OCI-LY3 (cell line): Measurements from ENCODE around the gene MACROD1.

ENCODE experiments used
- H2AFZ ChIP-seq: fragments of 200-600, 300-600 bp; shearing (Covaris generic); 2 replicates; pipeline ENCODE4 v1.6.0; 2014; ENCODE audit warnings: antibody characterized with exemption, low read depth, low read length
- H3K27ac ChIP-seq: fragments of 200-600, 300-600 bp; sonication (generic); 2 replicates; pipeline ENCODE4 v1.5.1; 2014; ENCODE audit warnings: mild to moderate bottlenecking, low read length, moderate library complexity, mixed read lengths
- H3K27me3 ChIP-seq: fragments of 200-600, 300-600 bp; sonication (generic); 2 replicates; pipeline ENCODE4 v1.6.1; 2014; ENCODE audit warnings: low read depth, low read length, mixed read lengths
- H3K36me3 ChIP-seq: fragments of 200-600, 300-600 bp; sonication (generic); replicated peaks from 2 replicates; pipeline ENCODE3; 2014; ENCODE audit warnings: low read depth, low read length, mixed read lengths
- H3K4me1 ChIP-seq: fragments of 300-600, 200-600 bp; sonication (generic); 2 replicates; pipeline ENCODE4 v1.6.1; 2014; ENCODE audit warnings: low read length, mixed read lengths
- H3K4me2 ChIP-seq: fragments of 200-600, 300-600 bp; sonication (generic); 2 replicates; pipeline ENCODE4 v1.6.1; 2014; ENCODE audit warnings: low read length, mixed read lengths
- H3K4me3 ChIP-seq: fragments of 300-600, 200-600 bp; sonication (generic); 2 replicates; pipeline ENCODE4 v1.5.1; 2014; ENCODE audit warnings: antibody characterized with exemption, mild to moderate bottlenecking, low read length, moderate library complexity
- H3K79me2 ChIP-seq: fragments of 300-600, 200-600 bp; shearing (Covaris generic); 2 replicates; pipeline ENCODE4 v1.6.1; 2014; ENCODE audit warnings: mild to moderate bottlenecking, low read length, mixed read lengths
- H3K9ac ChIP-seq: fragments of 300-600, 200-600 bp; shearing (Covaris generic); 2 replicates; pipeline ENCODE4 v1.6.0; 2014; ENCODE audit warnings: mild to moderate bottlenecking, low read length, moderate library complexity
- H3K9me3 ChIP-seq: fragments of 200-600, 300-600 bp; shearing (Covaris generic); 2 replicates; pipeline ENCODE4 v1.6.1; 2014; ENCODE audit warnings: low read length, mixed read lengths; ENCODE audit not compliant: insufficient read depth
- H4K20me1 ChIP-seq: fragments of 200-600, 300-600 bp; sonication (generic); 2 replicates; pipeline ENCODE4 v1.6.1; 2016; ENCODE audit warnings: low read length, mixed read lengths; ENCODE audit not compliant: insufficient read depth
- EZH2phosphoT487 ChIP-seq: fragments of 200-600 bp; shearing (Covaris generic); IDR thresholded peaks from 2 replicates; pipeline ENCODE4 v1.6.1; 2018; ENCODE audit warnings: antibody characterized with exemption, mixed run types, low read depth
- TF ChIP-seq, protein P1 (sequence below): fragments of 200-600, 300-600 bp; sonication (generic); IDR thresholded peaks from 2 replicates; pipeline ENCODE4 v1.5.1; 2014; ENCODE audit warnings: antibody characterized with exemption, low read length, low read depth

Gene MACROD1

DNA sequence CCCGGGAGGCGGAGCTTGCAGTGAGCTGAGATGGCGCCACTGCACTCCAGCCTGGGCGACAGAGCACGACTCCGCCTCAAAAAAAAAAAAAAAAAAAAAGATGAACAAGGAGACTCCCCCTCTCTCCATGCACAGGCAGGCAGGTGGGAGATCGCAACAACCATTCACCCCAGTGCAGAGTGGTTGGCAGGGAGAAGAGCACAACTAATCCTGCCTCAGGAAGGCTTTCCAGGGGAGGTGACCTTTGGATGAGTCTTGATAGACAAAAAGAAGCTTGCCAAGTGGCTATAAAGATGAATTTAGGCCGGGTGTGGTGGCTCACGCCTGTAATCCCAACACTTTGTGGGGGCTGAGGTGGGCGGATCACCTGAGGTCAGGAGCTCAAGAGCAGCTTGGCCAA, 100.2 kb downstream of the MACROD1 start:
- TF ChIP-seq, protein P1, sequence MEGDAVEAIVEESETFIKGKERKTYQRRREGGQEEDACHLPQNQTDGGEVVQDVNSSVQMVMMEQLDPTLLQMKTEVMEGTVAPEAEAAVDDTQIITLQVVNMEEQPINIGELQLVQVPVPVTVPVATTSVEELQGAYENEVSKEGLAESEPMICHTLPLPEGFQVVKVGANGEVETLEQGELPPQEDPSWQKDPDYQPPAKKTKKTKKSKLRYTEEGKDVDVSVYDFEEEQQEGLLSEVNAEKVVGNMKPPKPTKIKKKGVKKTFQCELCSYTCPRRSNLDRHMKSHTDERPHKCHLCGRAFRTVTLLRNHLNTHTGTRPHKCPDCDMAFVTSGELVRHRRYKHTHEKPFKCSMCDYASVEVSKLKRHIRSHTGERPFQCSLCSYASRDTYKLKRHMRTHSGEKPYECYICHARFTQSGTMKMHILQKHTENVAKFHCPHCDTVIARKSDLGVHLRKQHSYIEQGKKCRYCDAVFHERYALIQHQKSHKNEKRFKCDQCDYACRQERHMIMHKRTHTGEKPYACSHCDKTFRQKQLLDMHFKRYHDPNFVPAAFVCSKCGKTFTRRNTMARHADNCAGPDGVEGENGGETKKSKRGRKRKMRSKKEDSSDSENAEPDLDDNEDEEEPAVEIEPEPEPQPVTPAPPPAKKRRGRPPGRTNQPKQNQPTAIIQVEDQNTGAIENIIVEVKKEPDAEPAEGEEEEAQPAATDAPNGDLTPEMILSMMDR, result no peak
- no peak for TF ChIP-seq EZH2phosphoT487
- Histone ChIP-seq H4K20me1 (0 out of 2 replicates have a peak, but pooled peaks cover 8% of the 10 kb centered on the region), H2AFZ (no peak overlapping the region), H3K4me2 (no peak overlapping the region), H3K79me2 (no peaks in the 10 kb centered on the region), H3K27me3 (peaks cover 8% of the 10 kb centered on the region; the same call in 1 of the 2 replicates), H3K27ac (no peak overlapping the region), H3K36me3 (no peaks in the 10 kb centered on the region), H3K4me3 (no peak overlapping the region), H3K9ac (no peak overlapping the region), H3K9me3 (no peaks in the 10 kb centered on the region), H3K4me1 (peaks cover 4% of the 10 kb centered on the region; the same call in 1 of the 2 replicates)

DNA sequence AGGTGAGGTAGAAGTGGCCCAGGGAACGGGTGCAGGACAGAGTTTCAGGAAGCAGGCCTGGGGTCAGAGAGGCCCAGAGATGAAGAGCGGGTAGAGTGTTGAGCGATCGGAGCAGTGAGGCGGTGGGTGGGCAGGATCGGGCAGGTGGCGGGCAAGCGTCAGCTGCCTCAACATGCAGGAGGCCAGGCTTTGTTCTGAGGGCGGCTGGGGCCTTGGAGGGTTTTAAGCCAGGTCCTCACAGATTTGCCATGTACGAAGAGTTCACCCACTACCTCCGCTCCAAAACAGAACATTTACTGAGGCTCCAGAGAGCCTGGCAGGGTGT, 100.8 kb downstream of the MACROD1 start:
- H3K79me2 ChIP-seq, result no peaks in the 10 kb centered on the region
- no peaks in the 10 kb centered on the region for H3K9me3 ChIP-seq
- no peak overlapping the region for H2AFZ ChIP-seq
- H3K4me2 ChIP-seq, result no peak overlapping the region
- 0 out of 2 replicates have a peak, but pooled peaks cover 13% of the 10 kb centered on the region for H4K20me1 ChIP-seq
- H3K4me3 ChIP-seq, result no peak overlapping the region
- TF ChIP-seq EZH2phosphoT487, result no peak
- TF ChIP-seq, protein P1, result no peak
- H3K9ac ChIP-seq, result no peak overlapping the region
- H3K36me3 ChIP-seq, result no peaks in the 10 kb centered on the region
- peaks cover 8% of the 10 kb centered on the region; the same call in 1 of the 2 replicates for H3K27me3 ChIP-seq
- peaks cover 4% of the 10 kb centered on the region; the same call in 1 of the 2 replicates for H3K4me1 ChIP-seq
- no peak overlapping the region for H3K27ac ChIP-seq

DNA sequence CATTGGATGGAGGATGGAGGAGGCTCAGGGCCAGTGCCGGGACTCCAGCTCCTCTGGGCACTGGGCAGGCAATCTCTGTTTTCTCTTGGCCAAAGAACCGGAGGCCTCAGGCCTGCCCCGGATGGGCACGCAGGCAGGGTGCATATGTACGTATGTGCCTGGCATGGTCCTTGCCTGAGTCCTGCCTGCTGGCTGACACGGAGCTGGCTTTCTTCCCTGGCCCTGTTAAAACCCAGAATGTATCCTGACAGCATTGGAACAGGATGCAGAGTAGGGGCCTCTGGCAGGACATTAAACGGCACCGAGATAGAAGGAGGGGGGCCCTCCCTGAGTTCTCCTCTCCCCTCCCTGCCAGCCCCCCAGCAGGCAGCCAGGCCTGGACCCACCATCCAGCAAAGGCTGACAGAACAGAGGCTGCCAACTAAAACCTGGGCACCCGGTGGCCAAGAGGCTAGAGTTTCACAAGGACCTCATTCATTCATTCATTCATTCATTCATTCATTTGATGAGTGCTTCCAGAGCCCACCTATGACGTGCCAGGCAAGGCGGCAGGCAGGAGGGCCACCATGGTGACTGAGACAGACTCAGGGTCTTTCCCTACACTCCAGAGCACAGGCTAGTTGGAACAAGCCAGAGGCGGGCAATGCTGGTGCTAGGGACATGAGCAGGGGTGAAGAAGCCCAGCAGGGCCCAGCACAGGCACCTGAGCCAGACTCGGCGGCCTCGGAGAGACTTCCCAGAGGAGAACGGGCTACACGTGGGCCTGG, 101.4 kb downstream of the MACROD1 start:
- H3K9me3 ChIP-seq, result no peaks in the 10 kb centered on the region
- no peaks in the 10 kb centered on the region for H3K79me2 ChIP-seq
- H3K27ac ChIP-seq, result no peak overlapping the region
- TF ChIP-seq EZH2phosphoT487, result no peak
- TF ChIP-seq, protein P1, result no peak
- H3K27me3 ChIP-seq, result peaks cover 8% of the 10 kb centered on the region; the same call in 1 of the 2 replicates
- no peak overlapping the region for H2AFZ ChIP-seq
- 0 out of 2 replicates have a peak, but pooled peaks cover 13% of the 10 kb centered on the region for H4K20me1 ChIP-seq
- peaks cover 4% of the 10 kb centered on the region; the same call in 1 of the 2 replicates for H3K4me1 ChIP-seq
- no peak overlapping the region for H3K9ac ChIP-seq
- H3K4me3 ChIP-seq, result no peak overlapping the region
- no peaks in the 10 kb centered on the region for H3K36me3 ChIP-seq
- no peak overlapping the region for H3K4me2 ChIP-seq

DNA sequence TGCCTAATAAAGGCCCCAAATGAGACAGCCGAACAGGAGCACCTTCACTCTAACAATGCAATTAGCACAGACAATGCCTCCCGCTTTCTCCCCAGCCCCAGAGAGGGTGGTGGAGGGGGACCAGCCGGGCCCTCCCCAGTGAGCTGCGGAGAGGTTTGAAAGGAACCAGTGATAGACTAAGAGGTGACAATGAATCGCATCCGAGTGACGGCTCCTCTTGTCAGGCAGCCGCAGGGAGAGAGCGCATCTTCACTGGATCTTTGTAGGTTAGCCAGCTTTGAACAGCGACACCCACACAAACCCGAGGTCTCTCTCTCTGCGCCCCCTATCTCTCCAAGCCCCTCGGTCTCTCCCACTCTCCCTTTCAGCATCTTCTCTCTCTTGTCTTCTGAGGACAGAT, 102.1 kb downstream of the MACROD1 start:
- Histone ChIP-seq H4K20me1 (0 out of 2 replicates have a peak, but pooled peaks cover 13% of the 10 kb centered on the region), H2AFZ (no peak overlapping the region), H3K36me3 (no peaks in the 10 kb centered on the region), H3K79me2 (no peaks in the 10 kb centered on the region), H3K9me3 (no peaks in the 10 kb centered on the region), H3K4me1 (peaks cover 4% of the 10 kb centered on the region; the same call in 1 of the 2 replicates), H3K9ac (no peak overlapping the region), H3K4me2 (no peak overlapping the region), H3K27me3 (peaks cover 8% of the 10 kb centered on the region; the same call in 1 of the 2 replicates), H3K4me3 (no peak overlapping the region), H3K27ac (no peak overlapping the region)
- TF ChIP-seq, protein P1, result no peak
